ENCODE results near the gene PSAP. TPM values are rescaled to one million over a fixed set of nuclear protein-coding genes. Genes with fewer than 3 reads are reported as not detected.
A peak's percentile ranks its signal among the peaks of the same experiment; 100 is the strongest.

PSAP gene
- total and polyA plus RNA-seq, 10 donors = 363 to 1,826 (median 1,412) TPM

DNA sequence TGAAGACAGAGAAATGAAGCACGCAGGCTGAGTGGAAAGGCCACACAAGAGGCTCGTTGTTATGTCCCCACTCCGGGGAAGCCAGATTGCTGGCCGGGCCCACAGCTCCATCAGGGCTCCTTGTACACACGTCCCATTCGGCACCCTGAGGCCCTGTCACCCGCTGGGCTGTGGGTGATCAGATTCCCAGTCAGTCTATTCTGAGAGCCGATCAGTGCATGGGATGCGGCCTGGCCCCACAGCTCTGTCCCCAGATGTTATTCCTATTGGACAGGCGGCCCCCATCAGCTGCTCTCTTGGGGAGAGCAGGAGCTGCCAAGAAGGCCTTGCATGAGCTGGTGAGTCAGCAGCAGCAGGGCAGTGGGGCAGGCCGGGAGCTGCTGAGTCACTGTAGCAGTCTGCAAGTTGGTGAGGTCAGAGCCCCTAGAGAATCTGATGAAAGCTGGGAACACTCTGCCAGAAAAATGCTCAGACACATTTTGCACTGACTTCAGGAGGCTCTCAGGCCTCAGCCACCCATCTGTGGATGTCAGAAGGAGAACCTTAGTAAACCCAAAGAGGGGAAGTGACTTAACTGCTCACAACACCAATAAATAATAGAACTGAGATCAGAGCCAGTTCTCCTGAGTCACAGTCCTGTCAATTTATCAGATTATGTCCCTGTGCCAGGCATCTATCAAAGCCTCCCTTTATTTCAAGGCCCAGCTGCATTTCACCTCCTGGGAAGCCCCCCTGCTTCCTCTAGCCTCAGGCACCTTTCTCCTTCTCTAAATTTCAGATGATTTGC lies 9.4 kb upstream of the PSAP start:
- DNase-seq = peak; percentile 91
- intact Hi-C loops (cut with DNase I; ENCODE audit: low total_unique reads) = no loop called here
- H3K9me3 ChIP-seq = no peaks in the 10 kb centered on the region
- H3K27me3 ChIP-seq (replicated peaks in 1 of 7) = no peaks in the 10 kb centered on the region
- no peak for TF ChIP-seq POLR2A (IDR thresholded peaks at IDR 0.05)
- peak; percentile 68 to 77 (median 74) for TF ChIP-seq POLR2AphosphoS5 (IDR thresholded peaks at IDR 0.05)
- peak overlapping the region; percentile 30 to 83 (median 76) for H3K27ac ChIP-seq
- H3K4me1 ChIP-seq = peaks cover 6 to 32% (median 19%) of the 10 kb centered on the region in 6 donors
- no peaks in the 10 kb centered on the region for H3K36me3 ChIP-seq
- H3K4me3 ChIP-seq = no peak overlapping the region
- 58 to 77% (median 63%) methylated on average over 8 to 11 of the region's 11 CpGs for WGBS, 5 donors

DNA sequence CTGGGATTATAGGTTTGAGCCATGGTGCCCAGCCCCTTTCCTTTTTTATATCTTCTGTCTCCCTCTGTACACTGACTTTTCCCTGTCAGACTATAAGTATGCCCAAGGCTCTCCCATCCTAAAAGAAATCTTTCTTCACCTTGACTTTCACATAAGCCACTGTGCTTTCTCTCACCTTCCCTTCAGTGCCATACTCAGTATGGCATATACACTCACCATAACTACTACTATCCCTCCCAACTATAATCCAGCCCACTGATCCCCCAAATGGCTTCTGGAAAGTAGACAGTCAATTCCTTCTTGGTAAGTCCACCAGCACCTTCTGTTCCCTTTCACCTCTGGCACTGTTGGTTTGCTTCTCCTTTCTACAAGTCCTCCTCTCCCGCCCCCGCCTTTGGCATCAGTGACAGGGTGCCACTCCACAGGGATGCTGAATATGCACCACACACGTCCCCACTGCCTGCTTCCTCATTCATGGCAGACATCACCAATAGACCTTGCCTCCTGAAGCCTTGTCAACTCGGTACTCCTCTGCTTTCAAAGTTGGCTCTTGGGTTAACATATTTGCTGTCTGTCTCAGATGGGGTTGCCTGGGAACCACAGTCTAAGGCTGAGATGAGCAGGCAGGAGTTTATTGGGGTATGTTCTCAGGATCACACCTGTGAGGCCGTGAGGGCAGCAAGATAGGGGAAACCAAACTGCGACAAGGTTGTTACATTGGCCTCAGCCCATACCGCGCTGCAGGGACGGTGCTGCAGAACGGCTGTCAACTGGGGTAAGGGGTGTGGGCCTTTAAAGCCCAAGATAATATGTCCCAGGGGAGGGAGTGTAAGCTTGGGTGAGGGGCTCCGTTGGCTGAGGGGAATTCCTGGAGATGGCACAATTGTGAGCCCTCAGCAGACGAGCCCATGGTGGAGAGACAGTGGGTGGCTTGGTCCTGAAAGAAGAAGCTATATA lies 7.2 kb upstream of the PSAP start:
- intact Hi-C loops (cut with DNase I; ENCODE audit: low total_unique reads) = no loop called here
- H3K27ac ChIP-seq = peak overlapping the region in 1 of 8 donors; percentile 38
- no peaks in the 10 kb centered on the region for H3K9me3 ChIP-seq
- H3K4me3 ChIP-seq = no peak overlapping the region
- H3K27me3 ChIP-seq (replicated peaks in 1 of 7) = no peaks in the 10 kb centered on the region
- WGBS, 5 donors = 81 to 86% (median 83%) methylated on average over 12 of the region's 12 CpGs
- no peaks in the 10 kb centered on the region for H3K36me3 ChIP-seq
- peaks cover 6 to 26% (median 19%) of the 10 kb centered on the region in 6 donors for H3K4me1 ChIP-seq
- DNase-seq = peak; percentile 74
- no peak for TF ChIP-seq POLR2A (IDR thresholded peaks at IDR 0.05)
- TF ChIP-seq, protein P1, sequence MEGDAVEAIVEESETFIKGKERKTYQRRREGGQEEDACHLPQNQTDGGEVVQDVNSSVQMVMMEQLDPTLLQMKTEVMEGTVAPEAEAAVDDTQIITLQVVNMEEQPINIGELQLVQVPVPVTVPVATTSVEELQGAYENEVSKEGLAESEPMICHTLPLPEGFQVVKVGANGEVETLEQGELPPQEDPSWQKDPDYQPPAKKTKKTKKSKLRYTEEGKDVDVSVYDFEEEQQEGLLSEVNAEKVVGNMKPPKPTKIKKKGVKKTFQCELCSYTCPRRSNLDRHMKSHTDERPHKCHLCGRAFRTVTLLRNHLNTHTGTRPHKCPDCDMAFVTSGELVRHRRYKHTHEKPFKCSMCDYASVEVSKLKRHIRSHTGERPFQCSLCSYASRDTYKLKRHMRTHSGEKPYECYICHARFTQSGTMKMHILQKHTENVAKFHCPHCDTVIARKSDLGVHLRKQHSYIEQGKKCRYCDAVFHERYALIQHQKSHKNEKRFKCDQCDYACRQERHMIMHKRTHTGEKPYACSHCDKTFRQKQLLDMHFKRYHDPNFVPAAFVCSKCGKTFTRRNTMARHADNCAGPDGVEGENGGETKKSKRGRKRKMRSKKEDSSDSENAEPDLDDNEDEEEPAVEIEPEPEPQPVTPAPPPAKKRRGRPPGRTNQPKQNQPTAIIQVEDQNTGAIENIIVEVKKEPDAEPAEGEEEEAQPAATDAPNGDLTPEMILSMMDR (IDR thresholded peaks at IDR 0.05 in 8 of 11, conservative IDR thresholded peaks at IDR 0.05 in 3 of 11) = no peak
- peak in 1 of 3 donors; percentile 46 for TF ChIP-seq POLR2AphosphoS5 (IDR thresholded peaks at IDR 0.05)

DNA sequence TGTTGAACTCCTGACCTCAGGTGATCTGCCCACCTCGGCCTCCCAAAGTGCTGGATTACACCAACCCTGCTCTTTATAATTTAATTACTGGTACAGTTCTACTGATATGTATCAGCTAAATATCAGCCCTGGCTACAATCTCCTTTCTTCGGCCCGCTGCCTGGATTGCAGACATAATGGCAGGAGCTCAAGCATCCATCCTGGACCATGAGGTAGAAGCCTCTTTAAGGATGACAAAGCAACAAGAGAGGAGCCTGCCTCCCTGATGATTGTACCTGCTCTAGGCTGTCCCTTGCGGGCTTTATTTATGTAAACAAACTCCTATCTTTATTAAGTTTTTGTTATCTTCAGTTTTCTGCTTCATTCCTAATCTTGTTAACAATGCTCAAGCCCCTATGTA lies 5.6 kb upstream of the PSAP start:
- H3K4me1 ChIP-seq = peaks cover 9 to 37% (median 31%) of the 10 kb centered on the region in 6 donors
- no peaks in the 10 kb centered on the region for H3K9me3 ChIP-seq
- no peaks in the 10 kb centered on the region for H3K36me3 ChIP-seq
- intact Hi-C loops (cut with DNase I; ENCODE audit: low total_unique reads) = no loop called here
- H3K4me3 ChIP-seq = no peak overlapping the region
- peak; percentile 20 for DNase-seq
- H3K27me3 ChIP-seq (replicated peaks in 1 of 7) = no peaks in the 10 kb centered on the region
- H3K27ac ChIP-seq = no peak overlapping the region
- TF ChIP-seq POLR2AphosphoS5 (IDR thresholded peaks at IDR 0.05) = no peak
- TF ChIP-seq POLR2A (IDR thresholded peaks at IDR 0.05) = no peak
- whole genome bisulfite sequencing, 5 donors = 92 to 96% (median 94%) methylated on average over 4 of the region's 4 CpGs

DNA sequence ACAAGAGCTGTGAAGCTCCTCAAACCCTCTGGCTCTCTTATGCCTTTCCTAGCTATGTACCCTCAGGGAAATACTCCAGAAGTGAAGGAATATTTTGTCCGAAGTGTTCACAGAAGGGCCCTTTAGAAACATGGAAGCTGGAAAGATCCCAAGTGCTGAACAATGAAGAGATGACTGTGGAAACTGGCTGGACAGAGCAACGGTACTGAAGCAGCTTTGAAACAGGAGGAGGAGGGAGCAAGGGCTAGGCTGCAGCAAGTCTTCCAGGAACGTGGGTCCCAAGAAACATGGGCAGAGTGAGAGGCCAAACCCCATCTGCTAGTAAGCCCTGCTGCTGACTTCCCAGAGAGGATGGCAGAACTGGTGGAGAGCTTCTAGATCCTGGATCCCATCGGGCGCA lies 3.0 kb upstream of the PSAP start:
- Histone ChIP-seq H3K4me1 (peaks cover 7 to 33% (median 29%) of the 10 kb centered on the region in 6 donors), H3K27ac (no peak overlapping the region), H3K9me3 (no peaks in the 10 kb centered on the region), H3K4me3 (no peak overlapping the region), H3K36me3 (no peaks in the 10 kb centered on the region), H3K27me3 (replicated peaks in 1 of 7) (no peaks in the 10 kb centered on the region)
- DNase-seq = peak; percentile 28
- intact Hi-C loops (cut with DNase I; ENCODE audit: low total_unique reads) = no loop called here
- TF ChIP-seq, protein P1 (IDR thresholded peaks at IDR 0.05 in 8 of 11, conservative IDR thresholded peaks at IDR 0.05 in 3 of 11) = no peak
- TF ChIP-seq POLR2AphosphoS5 (IDR thresholded peaks at IDR 0.05) = no peak
- TF ChIP-seq POLR2A (IDR thresholded peaks at IDR 0.05) = no peak
- WGBS, 5 donors = 68 to 79% (median 76%) methylated on average over 5 of the region's 5 CpGs

Data from spleen (tissue), 11 donors.